GM12878 (cell line): Measurements from ENCODE around the gene ERVFRD-1. TPM values are rescaled to one million over a fixed set of nuclear protein-coding genes. Genes with fewer than 3 reads are reported as not detected.

ENCODE experiments used
- ATAC-seq: fragments of 200-7000 bp; cut with Tn5 transposase; 3 replicates; pipeline ENCODE4 v1.9.1; 2020; ENCODE audit warnings: mild to moderate bottlenecking, moderate library complexity
- BruUV-seq: library from RNA; stranded (reverse); fragments of 400-500 nt; replicated peaks from 2 replicates; lab custom pipeline; 2021; lab: Mats Ljungman, UMichigan
- CTCF ChIA-PET: fragments of 300-600 bp; sonication (Branson Sonifier 250); formaldehyde crosslinking; extraction: SDS; loops from one replicate; lab custom pipeline; 2021; ENCODE audit warnings: inconsistent platforms; lab: Yijun Ruan, JAX
- POLR2A ChIA-PET: fragments of 350-600 bp; formaldehyde crosslinking; extraction: SDS; loops from one replicate; lab custom pipeline; 2021; ENCODE audit warnings: inconsistent platforms; lab: Charles Lee
- RAD21 ChIA-PET: fragments of 300-600 bp; sonication (Branson Sonifier 250); formaldehyde crosslinking; loops from one replicate; lab custom pipeline; 2023; ENCODE audit warnings: antibody characterized with exemption; ENCODE audit not compliant: unreplicated experiment; lab: Charles Lee
- SMC1A ChIA-PET: fragments of 300-600 bp; sonication (Branson Sonifier 250); formaldehyde crosslinking; loops from one replicate; lab custom pipeline; 2023; ENCODE audit not compliant: unreplicated experiment, uncharacterized antibody; lab: Charles Lee
- DNase-seq: peaks from one replicate; pipeline ENCODE4 v3.0.0-alpha.2; 2011; ENCODE audit warnings: low read depth, low spot score
- FAIRE-seq: peaks from 3 replicates; lab custom pipeline; 2011; peaks lifted over from hg19 to GRCh38; lab: Jason Lieb, UNC
- H2AFZ ChIP-seq: 2 replicates; pipeline ENCODE4 v1.6.0; 2011; ENCODE audit warnings: low read depth, low read length, control low read depth; ENCODE audit not compliant: control insufficient read depth
- H3K27ac ChIP-seq: 2 replicates; pipeline ENCODE4 v1.5.1; 2011; ENCODE audit warnings: control low read depth; ENCODE audit not compliant: control insufficient read depth, insufficient read depth
- H3K27me3 ChIP-seq, 2 experiments: replicated peaks in 1 of 2; 2 replicates each; pipeline versions ENCODE4 v1.6.0 to v1.6.1; 2011; ENCODE audit warnings: low read length in 1 of 2; ENCODE audit not compliant: control insufficient read depth in 2 of 2, insufficient read depth in 2 of 2
- H3K36me3 ChIP-seq, 2 experiments: 2 replicates each; pipeline ENCODE4 v1.5.1; 2011; ENCODE audit warnings: low read length in 1 of 2; ENCODE audit not compliant: control insufficient read depth in 2 of 2, insufficient read depth in 2 of 2
- H3K4me1 ChIP-seq: 2 replicates; pipeline ENCODE4 v1.6.1; 2011; ENCODE audit warnings: mild to moderate bottlenecking, low read length, moderate library complexity, mixed read lengths; ENCODE audit not compliant: control insufficient read depth, insufficient read depth
- H3K4me2 ChIP-seq: 2 replicates; pipeline ENCODE4 v1.6.0; 2011; ENCODE audit warnings: control low read depth; ENCODE audit not compliant: control insufficient read depth, insufficient read depth
- H3K4me3 ChIP-seq: fragments of 200-600 bp; sonication (generic); 2 replicates; pipeline ENCODE4 v1.5.1; 2016
- H3K79me2 ChIP-seq: 2 replicates; pipeline ENCODE4 v1.6.0; 2011; ENCODE audit warnings: low read length; ENCODE audit not compliant: control insufficient read depth, insufficient read depth
- H3K9ac ChIP-seq: 2 replicates; pipeline ENCODE4 v1.8.0; 2011; ENCODE audit warnings: low read length, control low read depth, mixed read lengths; ENCODE audit not compliant: control insufficient read depth, insufficient read depth
- H3K9me3 ChIP-seq: replicated peaks from 3 replicates; pipeline ENCODE4 v1.5.1; 2011; ENCODE audit warnings: mild to moderate bottlenecking, low read length; ENCODE audit not compliant: control insufficient read depth, insufficient read depth
- H4K20me1 ChIP-seq: 2 replicates; pipeline ENCODE4 v1.6.0; 2011; ENCODE audit not compliant: control insufficient read depth, insufficient read depth
- POU2F2 ChIP-seq: IDR thresholded peaks from 3 replicates; pipeline ENCODE4 v1.6.1; 2011; ENCODE audit warnings: low read depth, mild to moderate bottlenecking, low read length, borderline replicate concordance
- TCF12 ChIP-seq: IDR thresholded peaks from 2 replicates; pipeline ENCODE4 v1.6.1; 2011; ENCODE audit warnings: low read depth, mild to moderate bottlenecking, low read length
- TCF3 ChIP-seq: IDR thresholded peaks from 2 replicates; pipeline ENCODE4 v1.6.1; 2012; ENCODE audit warnings: low read depth, mild to moderate bottlenecking, low read length, borderline replicate concordance; ENCODE audit not compliant: insufficient read depth
- ZNF207 ChIP-seq: fragments of 450-650 bp; IDR thresholded peaks from 2 replicates; pipeline ENCODE4 v1.6.1; 2014; ENCODE audit warnings: antibody characterized with exemption, mild to moderate bottlenecking, borderline replicate concordance
- ZNF592 ChIP-seq: fragments of 450-650 bp; IDR thresholded peaks from 2 replicates; pipeline ENCODE4 v1.6.1; 2017; ENCODE audit warnings: mild to moderate bottlenecking, moderate library complexity
- WGBS: methylation state at CpG from one replicate; pipeline ENCODE4 v1.1.6; 2016; ENCODE audit warnings: low lambda C conversion rate; ENCODE audit not compliant: insufficient replicate concordance, insufficient coverage; ENCODE audit errors: missing lambda C conversion rate; 5-methylcytosine and 5-hydroxymethylcytosine counted together
- in situ Hi-C: fragments of 300-500 bp; cut with MboI; formaldehyde crosslinking; loops from 9 replicates; pipeline ENCODE4 v1.14.3; 2018; ENCODE audit warnings: mixed read lengths
- intact Hi-C: fragments of 100-400 bp; cut with micrococcal nuclease; formaldehyde crosslinking; loops from one replicate; pipeline ENCODE4 v1.14.2; 2022; ENCODE audit not compliant: unreplicated experiment
- polyA plus RNA-seq, 11 experiments: library from polyadenylated mRNA; depleted of rRNA in 4 of 11; unstranded in 6 of 11; stranded (reverse) in 5 of 11; fragments of >200 nt; fragmentation: Nextera tagmentation in 4 of 11; fragmentation: Illumina TruSeq in 1 of 11; extraction: Ambion mirVana in 4 of 11; extraction: Trizol in 1 of 11; gene quantifications; 1 replicate in 1 of 11; 2 replicates in 10 of 11; pipeline versions ENCODE4 v1.2.1 to v1.2.3, GENCODE V29; 2011 to 2016; ENCODE audit warnings: inconsistent platforms in 2 of 11, missing spikeins in 2 of 11, low read depth in 1 of 11
- total RNA-seq, 4 experiments: library from RNA; depleted of rRNA in 3 of 4; stranded (reverse); fragments of >200 nt in 3 of 4; fragmentation: Illumina TruSeq in 1 of 4; extraction: Trizol in 1 of 4; gene quantifications; 2 replicates each; pipeline versions ENCODE4 v1.2.1 to v1.2.3, GENCODE V29; 2013 to 2021

ERVFRD-1 gene
- total and polyA plus RNA-seq, 10 of the 15 experiments (the other 5 are each of a cell fraction or from before 2014, with no cell fraction given), result 0.03 to 0.11 (median 0.07) TPM; not detected in 7

GRCh38 chr6:11128608-11129007, 17.1 kb upstream of the ERVFRD-1 start:
- 90% methylated on average over 2 of the region's 2 CpGs for WGBS

More at GRCh38 chr6:11128608-11129007, 17.1 kb upstream of the ERVFRD-1 start:
- FAIRE-seq, result no peak
- Histone ChIP-seq H3K4me1 (peaks cover 6% of the 10 kb centered on the region; the same call in 1 of the 2 replicates), H3K9ac (no peak overlapping the region), H3K27me3 (no peaks in the 10 kb centered on the region)
- BruUV-seq, result no TSS peak
- TF ChIP-seq ZNF207, result no peak
- TF ChIP-seq POU2F2, result no peak
- no peak for TF ChIP-seq ZNF592
- no peak for TF ChIP-seq TCF3
- TF ChIP-seq TCF12, result no peak
- TF ChIP-seq, all 136 proteins: peak for 0
- H3K9me3 ChIP-seq, result no peaks in the 10 kb centered on the region
- SMC1A ChIA-PET, result interaction anchor here (1.0 to 4.3 kb wide), 4 partner anchors 9 to 368 kb away, joined by 3 to 22 read pairs (median 4); no protein-coding TSS in a partner anchor
- intact Hi-C loops (no loop called here), in situ Hi-C loops (no loop called here)
- RAD21 ChIA-PET, result no interaction called here
- no peaks in the 10 kb centered on the region for H4K20me1 ChIP-seq
- H3K4me3 ChIP-seq, result no peak overlapping the region
- peaks cover 13% of the 10 kb centered on the region for H3K79me2 ChIP-seq
- DNase-seq (no peak), ATAC-seq (0 out of 3 replicates have a peak, but pooled peaks have one; percentile 20)
- CTCF ChIA-PET, result interaction anchor here (1.5 kb wide), 1 partner anchor 650 kb away, joined by 3 read pairs; no protein-coding TSS in a partner anchor
- POLR2A ChIA-PET, result interaction anchor here (1.5 to 2.0 kb wide), 2 partner anchors 30 to 33 kb away, joined by 4 to 11 read pairs; no protein-coding TSS in a partner anchor
- no peak overlapping the region for H2AFZ ChIP-seq
- H3K4me2 ChIP-seq, result no peak overlapping the region
- no peak overlapping the region for H3K27ac ChIP-seq
- H3K36me3 ChIP-seq, result 0 out of 4 replicates have a peak, but pooled peaks cover 0 to 2% of the 10 kb centered on the region in 2 experiments
